ENCODE data around the gene MAT2B.
"Not testable (repeated sequence)": the region's sequence is repeated elsewhere in the genome, so short reads cannot be mapped to it uniquely, and the experiment has no call there.

The MAT2B gene

DNA sequence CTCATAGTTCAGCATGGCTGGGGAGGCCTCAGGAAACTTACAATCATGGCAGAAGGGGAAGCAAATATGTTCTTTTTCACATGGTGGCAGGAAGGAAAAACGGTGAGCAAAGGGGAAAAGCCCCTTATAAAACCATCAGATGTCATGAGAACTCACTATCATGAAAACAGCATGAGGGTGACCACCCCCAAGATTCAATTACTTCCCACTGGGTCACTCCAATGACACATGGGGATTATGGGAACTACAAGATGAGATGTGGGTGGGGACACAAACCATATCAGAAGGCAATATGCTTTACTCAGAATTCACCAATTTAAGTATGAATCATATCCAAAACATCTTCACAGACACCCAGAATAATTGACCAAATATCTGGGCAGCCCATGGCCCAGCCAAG is 19.7 kb downstream of the MAT2B start:
- TF ChIP-seq POLR2AphosphoS5 (IDR thresholded peaks at IDR 0.05; ENCODE audit: low read depth, low read length) (no peak), SPI1 (IDR thresholded peaks at IDR 0.05; ENCODE audit: low read depth, low read length) (no peak), POU2F2 (IDR thresholded peaks at IDR 0.05; ENCODE audit: low read depth, low read length) (no peak), POLR2A (IDR thresholded peaks at IDR 0.05; ENCODE audit: low read depth, low read length) (no peak), TAF1 (IDR thresholded peaks at IDR 0.05; ENCODE audit: low read depth, low read length) (no peak), PAX5 (IDR thresholded peaks at IDR 0.05; ENCODE audit: insufficient read depth, low read length, severe bottlenecking) (no peak)
- FAIRE-seq: no peak

DNA sequence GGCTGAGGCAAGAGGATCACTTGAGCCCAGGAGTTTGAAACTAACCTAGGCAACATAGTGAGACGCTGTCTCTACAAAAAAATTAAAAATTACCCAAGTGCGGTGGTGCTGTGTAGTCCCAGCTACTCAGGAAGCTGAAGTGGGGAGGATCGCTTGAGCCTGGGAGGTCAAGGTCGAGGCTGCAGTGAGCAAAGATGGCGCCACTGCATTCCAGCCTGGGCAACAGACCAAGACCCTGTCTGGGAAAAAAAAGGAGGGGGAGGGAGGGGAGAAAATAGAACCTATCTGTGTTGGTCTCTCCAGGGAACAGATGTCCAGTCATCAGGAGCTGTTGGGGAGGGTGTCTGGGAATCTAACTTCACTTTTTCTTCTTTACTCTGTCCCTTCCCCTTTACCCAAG is 24.3 kb downstream of the MAT2B start:
- DNase-seq (ENCODE audit: insufficient read length, low spot score) (no peak), FAIRE-seq (no peak)
- no peak for TF ChIP-seq PAX5 (IDR thresholded peaks at IDR 0.05; ENCODE audit: insufficient read depth, low read length, severe bottlenecking)
- TF ChIP-seq TAF1 (IDR thresholded peaks at IDR 0.05; ENCODE audit: low read depth, low read length): no peak
- no peak for TF ChIP-seq SPI1 (IDR thresholded peaks at IDR 0.05; ENCODE audit: low read depth, low read length)
- no peak for TF ChIP-seq POU2F2 (IDR thresholded peaks at IDR 0.05; ENCODE audit: low read depth, low read length)
- TF ChIP-seq POLR2AphosphoS5 (IDR thresholded peaks at IDR 0.05; ENCODE audit: low read depth, low read length): no peak

More for the DNA sequence above, 19.7 kb downstream of the MAT2B start:
- no peak for DNase-seq (ENCODE audit: insufficient read length, low spot score)

DNA sequence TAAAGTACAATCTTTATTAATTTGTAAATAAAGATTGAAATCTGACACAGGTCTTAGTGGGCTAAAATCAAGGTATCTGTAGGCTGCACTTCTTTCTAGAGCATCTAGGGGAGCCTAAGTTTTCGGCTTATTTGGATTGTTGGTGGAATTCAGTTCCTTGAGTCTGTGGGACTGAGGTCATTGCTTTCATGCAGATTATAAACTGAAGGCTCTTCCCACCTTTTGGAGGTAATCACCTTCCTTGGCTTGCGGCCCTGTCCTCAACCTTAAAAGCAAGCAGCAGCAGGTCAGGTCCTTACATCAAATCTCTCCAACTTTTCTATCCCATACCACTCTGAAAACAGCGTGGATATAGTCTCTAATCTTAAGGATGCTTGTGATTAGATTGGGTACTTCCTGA is 25.9 kb downstream of the MAT2B start:
- TF ChIP-seq TAF1 (IDR thresholded peaks at IDR 0.05; ENCODE audit: low read depth, low read length) (no peak), SPI1 (IDR thresholded peaks at IDR 0.05; ENCODE audit: low read depth, low read length) (no peak), PAX5 (IDR thresholded peaks at IDR 0.05; ENCODE audit: insufficient read depth, low read length, severe bottlenecking) (no peak), POU2F2 (IDR thresholded peaks at IDR 0.05; ENCODE audit: low read depth, low read length) (no peak), POLR2A (IDR thresholded peaks at IDR 0.05; ENCODE audit: low read depth, low read length) (no peak), POLR2AphosphoS5 (IDR thresholded peaks at IDR 0.05; ENCODE audit: low read depth, low read length) (no peak)
- FAIRE-seq (no peak), DNase-seq (ENCODE audit: insufficient read length, low spot score) (no peak)

DNA sequence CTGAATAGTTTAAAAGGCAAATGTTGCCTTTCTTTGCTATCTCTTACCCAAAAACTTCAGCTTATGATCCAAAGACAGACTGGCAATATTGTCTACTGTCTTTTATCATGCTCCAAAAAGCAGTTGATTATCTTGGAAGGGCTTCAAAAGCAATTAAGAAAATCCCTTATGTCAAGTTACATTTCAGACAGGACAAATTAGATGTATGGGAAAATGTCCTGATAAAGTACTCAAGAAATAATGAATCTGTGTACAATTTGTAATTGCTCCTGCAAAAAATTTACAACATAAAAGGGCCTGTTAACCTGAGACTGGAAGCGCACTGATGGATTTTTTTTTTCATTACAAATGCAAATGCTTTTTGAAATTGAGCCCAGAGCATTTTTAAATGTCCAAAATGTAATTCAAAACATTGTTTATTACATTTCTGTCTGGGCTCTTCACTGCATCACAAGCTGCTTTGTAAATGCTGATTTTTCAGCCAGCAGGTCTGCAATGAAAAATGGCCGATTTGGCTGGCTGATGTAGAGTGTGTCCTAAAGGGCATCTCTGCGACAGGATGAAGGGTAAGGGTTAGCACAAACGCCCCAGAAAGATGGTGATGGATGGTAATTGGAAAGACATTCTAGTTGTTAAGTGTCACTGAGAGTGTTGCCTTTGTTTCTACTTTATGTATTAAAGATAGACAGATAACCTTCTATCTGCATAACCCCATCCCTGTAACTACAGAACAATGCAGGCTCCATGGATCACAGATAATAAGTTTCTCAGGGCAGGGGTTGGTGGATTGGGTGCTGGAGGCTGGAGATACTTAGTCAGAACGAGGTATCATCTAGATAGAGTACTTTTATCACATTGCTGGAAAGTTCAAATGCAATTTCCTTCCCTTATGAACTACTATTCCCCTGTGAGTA is 27.0 kb downstream of the MAT2B start:
- no peak for TF ChIP-seq PAX5 (IDR thresholded peaks at IDR 0.05; ENCODE audit: insufficient read depth, low read length, severe bottlenecking)
- no peak for TF ChIP-seq POLR2AphosphoS5 (IDR thresholded peaks at IDR 0.05; ENCODE audit: low read depth, low read length)
- no peak for TF ChIP-seq SPI1 (IDR thresholded peaks at IDR 0.05; ENCODE audit: low read depth, low read length)
- no peak for TF ChIP-seq POLR2A (IDR thresholded peaks at IDR 0.05; ENCODE audit: low read depth, low read length)
- no peak for TF ChIP-seq POU2F2 (IDR thresholded peaks at IDR 0.05; ENCODE audit: low read depth, low read length)
- TF ChIP-seq TAF1 (IDR thresholded peaks at IDR 0.05; ENCODE audit: low read depth, low read length): no peak
- no peak for DNase-seq (ENCODE audit: insufficient read length, low spot score)
- FAIRE-seq: no peak

DNA sequence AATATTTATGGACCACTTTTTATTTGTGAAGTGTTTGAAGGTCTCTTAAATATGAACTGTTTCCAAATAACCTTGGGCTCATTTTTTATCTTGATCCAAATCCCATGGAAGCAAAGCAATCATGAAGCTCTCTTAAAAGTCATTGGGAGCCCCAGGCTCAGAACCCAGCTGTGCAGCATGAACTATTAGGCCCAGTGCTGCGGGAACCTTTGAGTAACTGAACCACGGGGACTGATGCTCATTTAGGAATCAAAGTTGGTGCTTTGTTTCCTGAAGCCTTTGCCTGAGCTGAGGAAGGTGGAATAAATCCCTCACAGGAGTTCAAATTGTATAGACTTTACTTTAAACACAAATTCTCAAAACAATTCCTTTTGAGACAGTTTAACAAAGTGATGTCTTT is 27.8 kb downstream of the MAT2B start:
- DNase-seq (ENCODE audit: insufficient read length, low spot score) (no peak), FAIRE-seq (no peak)
- TF ChIP-seq POU2F2 (IDR thresholded peaks at IDR 0.05; ENCODE audit: low read depth, low read length): no peak

DNA sequence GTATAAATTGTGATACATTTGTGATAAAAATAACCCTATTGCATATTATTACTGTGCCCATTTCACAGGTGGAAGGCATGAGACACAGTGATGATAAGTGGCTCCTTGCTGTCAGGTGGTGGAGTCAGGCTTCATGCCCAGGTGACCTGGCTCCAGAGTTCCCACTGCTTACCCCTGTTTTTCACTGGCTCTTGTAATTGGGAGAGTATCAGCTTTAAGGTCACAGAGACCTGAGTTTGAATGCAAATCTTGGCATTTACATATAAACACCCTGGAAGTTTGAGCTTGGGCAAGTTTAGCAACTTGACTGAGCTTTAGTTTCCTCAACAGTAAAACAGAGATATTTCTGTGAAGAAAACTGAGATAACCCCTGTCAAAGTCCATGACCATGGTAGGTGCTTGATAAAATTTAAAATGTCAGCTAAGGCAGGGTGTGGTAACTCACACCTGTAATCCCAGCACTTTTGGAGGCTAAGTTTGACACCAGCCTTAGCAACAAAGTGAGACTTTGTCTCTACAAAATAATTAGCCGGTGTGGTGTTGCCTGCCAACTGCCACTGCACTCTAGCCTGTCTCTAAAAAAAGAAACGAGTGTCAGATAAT is 29.2 kb downstream of the MAT2B start:
- no peak for DNase-seq (ENCODE audit: insufficient read length, low spot score)
- no peak for FAIRE-seq
- TF ChIP-seq PAX5 (IDR thresholded peaks at IDR 0.05; ENCODE audit: insufficient read depth, low read length, severe bottlenecking): no peak
- TF ChIP-seq TAF1 (IDR thresholded peaks at IDR 0.05; ENCODE audit: low read depth, low read length): no peak
- TF ChIP-seq POLR2A (IDR thresholded peaks at IDR 0.05; ENCODE audit: low read depth, low read length): no peak
- TF ChIP-seq SPI1 (IDR thresholded peaks at IDR 0.05; ENCODE audit: low read depth, low read length): no peak
- no peak for TF ChIP-seq POLR2AphosphoS5 (IDR thresholded peaks at IDR 0.05; ENCODE audit: low read depth, low read length)
- TF ChIP-seq POU2F2 (IDR thresholded peaks at IDR 0.05; ENCODE audit: low read depth, low read length): no peak

DNA sequence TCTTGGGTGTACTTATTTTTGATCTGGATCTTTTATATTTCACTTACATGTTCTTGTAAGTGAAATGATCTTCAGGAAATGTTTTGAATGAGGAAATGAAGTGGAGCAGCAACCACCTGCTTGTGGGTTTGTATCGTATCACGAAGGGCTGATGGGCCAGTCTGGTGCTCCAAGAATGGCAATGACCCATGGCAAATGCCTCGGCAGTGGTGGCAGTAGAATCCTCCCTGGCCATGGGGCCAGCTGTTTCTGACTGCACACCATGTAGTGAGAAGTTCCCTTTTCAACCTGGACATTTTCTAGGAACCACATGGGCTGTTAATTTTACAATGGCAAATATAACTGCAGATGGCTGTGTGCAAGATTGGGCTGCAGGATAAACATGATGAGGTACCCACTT is 29.9 kb downstream of the MAT2B start:
- TF ChIP-seq SPI1 (IDR thresholded peaks at IDR 0.05; ENCODE audit: low read depth, low read length) (no peak), POU2F2 (IDR thresholded peaks at IDR 0.05; ENCODE audit: low read depth, low read length) (no peak), PAX5 (IDR thresholded peaks at IDR 0.05; ENCODE audit: insufficient read depth, low read length, severe bottlenecking) (no peak), TAF1 (IDR thresholded peaks at IDR 0.05; ENCODE audit: low read depth, low read length) (no peak), POLR2A (IDR thresholded peaks at IDR 0.05; ENCODE audit: low read depth, low read length) (no peak), POLR2AphosphoS5 (IDR thresholded peaks at IDR 0.05; ENCODE audit: low read depth, low read length) (no peak)
- FAIRE-seq (no peak), DNase-seq (ENCODE audit: insufficient read length, low spot score) (no peak)

DNA sequence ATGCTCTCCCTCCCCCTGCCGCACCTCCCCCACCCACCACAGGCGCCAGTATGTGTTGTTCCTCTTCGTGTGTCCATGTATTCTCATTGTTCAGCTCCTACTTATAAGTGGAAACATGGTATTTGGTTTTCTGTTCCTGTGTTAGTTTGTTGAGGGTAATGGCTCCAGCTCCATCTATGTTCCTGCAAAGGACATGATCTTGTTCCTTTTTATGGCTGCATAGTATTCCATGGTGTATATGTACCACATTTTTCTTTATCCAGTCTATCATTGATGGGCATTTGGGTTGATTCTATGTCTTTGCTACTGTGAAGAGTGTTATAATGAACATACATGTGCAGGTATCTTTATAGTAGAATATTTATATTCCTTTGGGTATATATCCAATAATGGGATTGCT is 31.0 kb downstream of the MAT2B start:
- not testable (repeated sequence) for FAIRE-seq; DNase-seq (ENCODE audit: insufficient read length, low spot score)

DNA sequence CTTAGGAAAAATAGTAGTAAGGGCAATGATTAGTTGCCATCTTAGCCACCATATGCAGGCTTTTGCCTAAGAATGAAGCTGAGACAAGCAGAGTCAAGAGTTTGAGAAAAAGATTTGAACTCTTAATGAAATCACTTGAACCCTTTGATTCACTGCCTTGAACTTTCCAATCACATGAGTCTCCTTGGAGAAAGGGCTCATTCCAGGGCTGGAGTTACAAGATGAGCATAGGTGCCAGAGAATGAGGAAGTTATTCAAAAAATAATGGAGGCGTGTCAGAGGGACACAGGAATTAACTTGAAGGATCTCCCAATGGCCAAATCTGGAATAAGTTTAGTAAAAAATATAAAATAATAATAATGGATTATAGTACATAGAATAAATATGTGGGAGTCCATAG is 35.3 kb downstream of the MAT2B start:
- FAIRE-seq (no peak), DNase-seq (ENCODE audit: insufficient read length, low spot score) (no peak)
- TF ChIP-seq PAX5 (IDR thresholded peaks at IDR 0.05; ENCODE audit: insufficient read depth, low read length, severe bottlenecking) (no peak), SPI1 (IDR thresholded peaks at IDR 0.05; ENCODE audit: low read depth, low read length) (no peak)

DNA sequence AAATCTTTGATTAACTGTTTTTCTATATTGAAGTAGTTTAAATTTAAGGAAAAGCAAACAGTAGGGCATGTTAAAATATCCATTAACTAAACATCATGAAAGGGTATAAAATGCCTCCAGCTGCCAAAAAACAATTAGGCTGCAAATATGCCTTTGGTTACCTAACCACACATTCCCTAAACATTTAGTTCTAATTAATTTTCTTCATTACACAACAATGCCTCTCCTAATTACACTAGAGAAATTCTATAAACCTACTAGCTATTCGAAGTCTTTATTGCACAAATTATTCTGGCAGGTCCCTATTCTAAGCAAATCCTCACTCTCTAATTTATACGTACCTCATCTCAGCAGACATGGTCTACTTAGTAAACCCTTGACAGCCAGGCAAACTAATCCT is 37.4 kb downstream of the MAT2B start:
- TF ChIP-seq POU2F2 (IDR thresholded peaks at IDR 0.05; ENCODE audit: low read depth, low read length) (no peak), POLR2A (IDR thresholded peaks at IDR 0.05; ENCODE audit: low read depth, low read length) (no peak), PAX5 (IDR thresholded peaks at IDR 0.05; ENCODE audit: insufficient read depth, low read length, severe bottlenecking) (no peak), SPI1 (IDR thresholded peaks at IDR 0.05; ENCODE audit: low read depth, low read length) (no peak), TAF1 (IDR thresholded peaks at IDR 0.05; ENCODE audit: low read depth, low read length) (no peak)
- DNase-seq (ENCODE audit: insufficient read length, low spot score) (no peak), FAIRE-seq (no peak)
